Left kidney (tissue), 2 donors: ENCODE measurements around the gene STK32B. TPM values are rescaled to one million over a fixed set of nuclear protein-coding genes. Genes with fewer than 3 reads are reported as not detected.
"Not testable (repeated sequence)": the region's sequence is repeated elsewhere in the genome, so short reads cannot be mapped to it uniquely, and the experiment has no call there.

ENCODE experiments used
- DNase-seq: peaks from one replicate; pipeline ENCODE4 v3.0.0-alpha.2; 2013
- polyA plus RNA-seq: library from polyadenylated mRNA; unstranded; fragments of 120-200 nt; gene quantifications from one replicate; pipeline ENCODE4 v1.2.1, GENCODE V29; 2013; ENCODE audit not compliant: insufficient read length

The STK32B gene
- polyA plus RNA-seq, 1 donor = 11.1 TPM

- no peak for DNase-seq
These were observed 154.9 kb downstream of the STK32B start for GRCh38 chr4:5206016-5206790.

DNA sequence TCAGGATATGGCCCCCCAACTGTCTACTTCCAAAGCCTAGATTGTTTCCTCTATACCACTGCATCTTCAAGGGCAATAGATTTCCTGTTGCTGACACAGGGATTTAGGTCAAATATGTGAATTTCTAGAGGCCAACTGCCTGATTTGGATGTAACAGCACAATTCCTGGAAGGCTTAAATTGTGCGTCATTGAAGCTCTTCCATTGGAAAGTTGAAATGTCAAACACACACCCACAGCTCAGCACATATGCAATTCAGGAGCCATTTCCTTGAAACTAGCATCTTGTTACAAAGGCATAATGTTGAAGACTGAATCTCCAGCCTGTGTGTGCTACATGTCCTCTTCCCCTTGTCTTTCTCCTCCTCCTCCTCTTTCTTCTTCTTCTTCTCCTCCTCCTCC lies 158.6 kb downstream of the STK32B start:
- no peak for DNase-seq

GRCh38 chr4:5211282-5211839 lies 160.1 kb downstream of the STK32B start:
- no peak for DNase-seq

GRCh38 chr4:5212255-5213013 lies 161.2 kb downstream of the STK32B start:
- no peak for DNase-seq

DNA sequence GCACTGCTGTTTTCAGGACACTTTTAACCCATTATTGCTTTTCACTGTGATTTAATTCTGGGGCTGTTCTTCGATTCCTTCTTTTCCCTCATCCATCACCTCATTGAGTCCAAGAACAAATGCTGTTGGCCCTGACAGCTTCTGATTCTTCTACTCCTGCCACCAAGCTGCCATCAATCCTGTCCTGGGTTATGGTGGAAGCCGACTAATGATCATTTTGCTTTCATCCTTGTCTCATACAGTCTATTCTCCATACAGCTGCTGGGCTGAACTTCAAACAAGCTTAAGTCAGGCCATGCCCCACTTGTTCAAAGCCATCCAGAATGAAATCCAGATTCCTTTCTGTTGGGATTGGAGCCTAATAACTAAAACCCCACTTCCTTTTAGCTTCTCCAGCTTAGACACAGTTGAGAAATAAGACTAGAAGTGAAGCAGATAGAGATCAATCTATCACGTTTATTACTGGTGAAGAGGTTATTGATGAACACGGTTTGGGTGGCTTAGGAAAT lies 161.9 kb downstream of the STK32B start:
- no peak for DNase-seq

GRCh38 chr4:5215321-5215720 lies 164.0 kb downstream of the STK32B start:
- no peak for DNase-seq

DNA sequence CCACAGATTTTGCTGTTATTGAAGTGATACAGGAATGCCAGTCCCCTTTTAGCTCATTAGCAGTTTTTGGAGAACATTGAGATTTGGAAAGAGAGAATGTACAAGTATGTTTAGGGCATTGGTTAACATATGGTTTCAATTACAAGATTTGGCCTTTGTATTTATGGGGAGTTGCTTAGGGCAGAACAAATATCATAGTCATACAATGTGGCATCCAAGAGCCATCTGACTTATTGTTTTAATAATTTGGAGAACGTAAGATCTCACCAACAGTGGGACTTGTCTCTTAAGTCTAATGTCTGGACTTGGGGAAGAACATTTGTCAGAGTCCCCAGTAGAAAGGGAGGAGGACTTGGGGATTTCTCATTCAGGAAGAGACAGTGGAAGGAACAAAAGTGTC lies 166.1 kb downstream of the STK32B start:
- no peak for DNase-seq

DNA sequence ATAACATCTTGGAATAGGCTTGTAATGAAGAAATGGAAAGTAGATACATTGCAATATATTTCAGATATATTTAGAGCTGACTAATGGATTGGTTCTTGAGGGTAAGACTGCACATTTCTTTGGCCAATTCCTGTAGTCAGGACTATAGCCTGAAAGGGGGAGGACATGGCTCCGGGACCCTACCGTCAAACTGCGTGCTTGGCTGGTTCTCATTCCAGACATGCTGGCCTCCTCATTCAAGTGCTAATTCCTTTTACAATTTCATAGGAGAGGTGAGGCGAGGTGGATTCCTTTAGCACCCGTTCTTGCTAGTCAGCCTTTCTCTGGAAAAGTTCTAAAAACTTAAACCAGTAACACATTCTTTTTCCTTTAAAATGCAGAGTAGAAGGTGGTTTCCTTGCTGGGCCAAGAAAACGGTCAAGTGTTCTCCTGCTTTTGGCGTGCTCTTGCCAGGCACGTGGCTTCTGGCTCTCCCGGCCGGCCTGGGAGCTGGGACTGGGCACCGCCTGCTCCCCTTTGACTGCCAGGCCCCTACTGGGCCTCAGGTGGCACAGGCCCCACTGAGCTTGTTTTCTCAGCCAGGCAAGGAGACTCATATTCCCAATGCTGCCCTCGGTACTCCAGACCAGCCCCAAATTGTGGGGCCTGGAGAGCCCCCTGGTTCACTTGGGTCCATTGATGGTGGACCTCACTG lies 167.2 kb downstream of the STK32B start:
- no peak for DNase-seq

- DNase-seq = peak; percentile 43
These were observed 168.7 kb downstream of the STK32B start for GRCh38 chr4:5220028-5220427.

DNA sequence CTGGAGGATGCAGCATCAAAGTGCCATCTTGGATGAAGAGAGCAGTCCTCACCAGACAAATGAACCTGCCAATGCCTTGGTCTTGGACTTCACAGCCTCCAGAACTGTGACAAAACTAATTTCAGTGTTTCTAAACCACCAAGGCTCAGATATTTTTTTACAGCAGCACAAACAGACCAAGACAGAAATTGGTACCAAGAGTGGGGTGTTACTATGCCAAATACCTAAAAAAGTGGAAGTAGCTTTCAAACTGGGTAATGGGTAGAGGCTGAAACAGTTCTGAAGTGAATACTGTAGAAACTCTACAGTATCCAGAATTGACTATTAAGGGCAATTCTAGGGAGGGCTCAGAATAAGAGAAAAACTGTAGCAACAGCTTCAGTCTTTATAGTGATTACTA lies 170.8 kb downstream of the STK32B start:
- DNase-seq = no peak

GRCh38 chr4:5222951-5223350 lies 171.7 kb downstream of the STK32B start:
- DNase-seq = no peak

DNA sequence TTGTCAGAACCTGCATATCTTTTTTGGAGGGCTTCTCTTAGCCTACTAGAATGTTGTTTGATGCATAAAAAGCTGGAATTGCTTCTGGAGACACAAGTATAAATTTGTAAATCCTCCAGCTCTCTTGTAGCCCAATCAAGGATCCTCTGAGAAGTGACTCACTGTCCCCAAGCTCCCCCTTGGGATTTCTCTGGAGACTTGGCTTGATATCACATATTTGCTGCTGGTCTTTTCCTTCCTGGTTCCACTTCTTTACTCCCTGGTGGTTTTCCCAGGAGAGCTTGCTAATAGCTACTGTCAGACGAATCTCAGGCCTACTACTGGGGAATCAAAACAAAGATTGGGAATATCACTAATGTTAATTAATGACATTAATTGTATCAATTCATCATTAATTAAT lies 173.1 kb downstream of the STK32B start:
- DNase-seq = no peak

- DNase-seq = no peak
These were observed 181.3 kb downstream of the STK32B start for GRCh38 chr4:5232549-5232948.

- no peak for DNase-seq
These were observed 185.9 kb downstream of the STK32B start for GRCh38 chr4:5237086-5237660.

- no peak for DNase-seq
These were observed 186.9 kb downstream of the STK32B start for GRCh38 chr4:5238173-5238572.

- DNase-seq = not testable (repeated sequence)
These were observed 195.8 kb downstream of the STK32B start for GRCh38 chr4:5247061-5247460.

- DNase-seq = no peak
These were observed 196.5 kb downstream of the STK32B start for GRCh38 chr4:5247735-5248134.

DNA sequence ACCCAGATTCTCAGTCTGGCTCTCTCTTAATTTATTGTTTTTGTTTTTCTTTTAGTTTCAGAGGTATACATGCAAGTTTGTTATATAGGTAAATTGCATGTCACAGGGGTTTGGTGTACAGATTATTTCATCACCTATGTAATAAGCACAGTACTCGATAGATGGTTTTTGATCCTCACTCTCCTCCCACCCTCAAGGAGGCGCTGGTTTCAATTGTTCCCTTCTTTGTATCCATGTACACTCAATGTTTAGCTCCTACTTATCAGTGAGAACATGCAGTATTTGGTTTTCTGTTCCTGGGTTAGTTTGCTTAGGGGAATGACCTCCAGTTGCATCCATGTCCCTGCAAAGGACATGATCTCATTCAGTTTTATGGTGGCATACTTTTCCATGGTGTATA lies 198.4 kb downstream of the STK32B start:
- no peak for DNase-seq

- DNase-seq = not testable (repeated sequence)
These were observed 199.3 kb downstream of the STK32B start for GRCh38 chr4:5250536-5250935.

GRCh38 chr4:5256421-5256820 lies 205.1 kb downstream of the STK32B start:
- DNase-seq = no peak

DNA sequence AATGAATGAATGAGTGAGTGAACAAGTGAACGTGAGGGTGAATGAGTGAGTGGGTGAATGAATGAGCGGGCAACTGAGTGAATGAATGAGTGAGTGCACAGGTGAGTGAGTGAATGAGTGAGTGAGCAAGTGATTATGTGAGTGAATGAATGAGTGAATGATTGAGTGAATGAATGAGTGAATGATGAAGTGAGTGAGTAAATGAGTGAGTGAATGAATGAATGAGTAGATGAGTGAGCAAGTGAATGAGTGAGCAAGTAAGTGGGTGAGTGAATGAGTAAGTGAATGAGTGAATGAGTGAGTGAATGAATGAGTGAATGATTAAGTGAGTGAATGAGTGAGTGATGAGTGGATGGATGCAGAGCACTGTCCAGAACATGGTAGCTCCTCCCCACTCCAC lies 205.8 kb downstream of the STK32B start:
- no peak for DNase-seq

GRCh38 chr4:5259471-5259870 lies 208.2 kb downstream of the STK32B start:
- DNase-seq = no peak
